Cerebellar cortex (tissue), 1 donor: ENCODE measurements around the gene PGAP3.
"Not testable (repeated sequence)": the region's sequence is repeated elsewhere in the genome, so short reads cannot be mapped to it uniquely, and the experiment has no call there.

Experiments
- DNase-seq: peaks from one replicate; pipeline ENCODE4 v3.0.0-alpha.2; 2015; ENCODE audit warnings: low spot score

PGAP3 gene

DNA sequence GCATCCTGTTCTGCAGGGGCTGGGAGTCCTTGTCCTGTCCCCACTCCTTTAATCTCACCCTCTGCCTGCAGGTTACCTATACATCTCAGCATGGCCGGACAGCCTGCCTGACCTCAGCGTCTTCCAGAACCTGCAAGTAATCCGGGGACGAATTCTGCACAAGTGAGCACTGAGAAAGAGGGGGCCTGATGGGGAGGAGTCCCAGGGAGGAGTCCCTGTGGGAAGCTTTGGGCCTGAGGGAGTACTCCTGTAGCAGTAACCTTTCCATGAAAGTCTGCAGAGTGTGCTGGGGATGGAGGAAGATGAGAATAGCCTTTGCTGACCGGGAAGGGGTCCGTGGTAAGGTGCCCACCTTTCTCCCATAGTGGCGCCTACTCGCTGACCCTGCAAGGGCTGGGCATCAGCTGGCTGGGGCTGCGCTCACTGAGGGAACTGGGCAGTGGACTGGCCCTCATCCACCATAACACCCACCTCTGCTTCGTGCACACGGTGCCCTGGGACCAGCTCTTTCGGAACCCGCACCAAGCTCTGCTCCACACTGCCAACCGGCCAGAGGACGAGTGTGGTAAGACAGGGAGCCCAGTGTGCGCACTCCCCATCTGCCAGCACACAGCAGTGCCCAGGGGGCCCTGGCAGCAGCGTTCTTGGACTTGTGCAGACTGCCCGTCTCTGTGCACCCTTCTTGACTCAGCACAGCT is 27.7 kb upstream of the PGAP3 start:
- DNase-seq: no peak

DNA sequence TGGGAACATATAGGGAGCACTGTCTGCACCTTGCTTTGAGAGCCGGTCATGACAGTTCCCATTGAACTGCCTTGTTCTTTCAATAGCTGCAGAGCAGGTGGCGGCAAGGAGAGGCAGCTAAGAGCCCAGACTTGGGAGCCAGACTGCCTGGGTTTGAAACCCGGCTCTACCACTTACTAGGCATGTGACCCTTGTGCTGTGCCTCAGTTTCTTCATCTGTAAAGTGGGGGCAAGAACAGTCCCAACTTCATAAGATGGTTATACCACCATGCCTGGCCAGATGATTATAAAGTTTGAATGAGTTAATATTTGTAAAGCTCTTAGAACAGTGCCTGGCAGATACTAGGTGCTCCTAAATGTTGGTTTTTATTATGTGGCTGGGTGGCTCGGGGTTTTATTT is 26.4 kb upstream of the PGAP3 start:
- DNase-seq: no peak

DNA sequence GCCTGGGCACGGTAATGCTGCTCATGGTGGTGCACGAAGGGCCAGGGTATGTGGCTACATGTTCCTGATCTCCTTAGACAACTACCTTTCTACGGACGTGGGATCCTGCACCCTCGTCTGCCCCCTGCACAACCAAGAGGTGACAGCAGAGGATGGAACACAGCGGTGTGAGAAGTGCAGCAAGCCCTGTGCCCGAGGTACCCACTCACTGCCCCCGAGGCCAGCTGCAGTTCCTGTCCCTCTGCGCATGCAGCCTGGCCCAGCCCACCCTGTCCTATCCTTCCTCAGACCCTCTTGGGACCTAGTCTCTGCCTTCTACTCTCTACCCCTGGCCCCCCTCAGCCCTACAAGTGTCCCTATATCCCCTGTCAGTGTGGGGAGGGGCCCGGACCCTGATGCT is 24.0 kb upstream of the PGAP3 start:
- DNase-seq: no peak

DNA sequence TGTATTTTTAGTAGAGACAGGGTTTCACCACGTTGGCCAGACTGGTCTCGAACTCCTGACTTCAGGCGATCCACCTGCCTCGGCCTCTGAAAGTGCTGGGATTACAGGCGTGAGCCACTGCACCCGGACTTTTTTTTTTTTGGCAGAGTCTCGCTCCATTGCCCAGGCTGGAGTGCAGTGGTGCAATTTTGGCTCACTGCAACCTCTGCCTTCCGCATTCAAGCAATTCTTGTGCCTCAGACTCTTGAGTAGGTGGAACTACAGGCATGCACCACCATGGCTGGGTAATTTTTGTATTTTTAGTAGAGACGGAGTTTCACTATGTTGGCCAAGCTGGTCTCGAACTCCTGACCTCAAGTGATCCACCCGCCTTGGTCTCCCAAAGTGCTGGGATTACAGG is 23.2 kb upstream of the PGAP3 start:
- DNase-seq: not testable (repeated sequence)

DNA sequence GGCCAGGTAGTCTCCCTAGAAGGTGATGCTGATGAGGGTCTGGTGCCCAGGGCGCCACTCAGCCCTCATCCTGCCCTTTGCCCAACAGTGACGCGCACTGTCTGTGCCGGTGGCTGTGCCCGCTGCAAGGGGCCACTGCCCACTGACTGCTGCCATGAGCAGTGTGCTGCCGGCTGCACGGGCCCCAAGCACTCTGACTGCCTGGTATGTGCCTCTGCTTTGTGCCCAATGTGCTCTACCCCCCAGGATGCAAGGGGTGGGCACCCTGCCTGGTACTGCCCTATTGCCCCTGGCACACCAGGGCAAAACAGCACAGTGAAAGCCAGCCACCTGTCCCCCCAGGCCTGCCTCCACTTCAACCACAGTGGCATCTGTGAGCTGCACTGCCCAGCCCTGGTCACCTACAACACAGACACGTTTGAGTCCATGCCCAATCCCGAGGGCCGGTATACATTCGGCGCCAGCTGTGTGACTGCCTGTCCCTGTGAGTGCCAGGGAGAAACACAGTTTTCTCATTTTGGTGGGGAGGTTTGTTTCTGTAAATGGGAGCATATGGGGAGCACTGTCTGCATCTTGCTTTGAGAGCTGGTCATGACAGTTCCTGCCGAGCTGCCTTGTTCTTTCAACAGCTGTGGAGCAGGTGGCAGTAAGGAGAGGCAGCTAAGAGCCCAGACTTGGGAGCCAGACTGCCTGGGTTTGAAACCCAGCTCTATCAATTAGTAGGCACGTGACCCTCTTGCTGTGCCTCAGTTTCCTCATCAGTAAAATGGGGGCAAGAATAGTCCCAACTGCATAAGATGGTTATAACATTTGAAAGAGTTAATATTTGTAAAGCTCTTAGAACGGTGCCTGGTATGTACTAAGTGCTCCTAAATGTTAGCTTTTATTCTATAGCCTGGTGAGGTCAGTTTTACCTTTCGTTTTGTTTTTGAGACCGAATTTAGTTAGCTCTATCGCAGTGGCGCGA is 22.4 kb upstream of the PGAP3 start:
- DNase-seq: no peak

DNA sequence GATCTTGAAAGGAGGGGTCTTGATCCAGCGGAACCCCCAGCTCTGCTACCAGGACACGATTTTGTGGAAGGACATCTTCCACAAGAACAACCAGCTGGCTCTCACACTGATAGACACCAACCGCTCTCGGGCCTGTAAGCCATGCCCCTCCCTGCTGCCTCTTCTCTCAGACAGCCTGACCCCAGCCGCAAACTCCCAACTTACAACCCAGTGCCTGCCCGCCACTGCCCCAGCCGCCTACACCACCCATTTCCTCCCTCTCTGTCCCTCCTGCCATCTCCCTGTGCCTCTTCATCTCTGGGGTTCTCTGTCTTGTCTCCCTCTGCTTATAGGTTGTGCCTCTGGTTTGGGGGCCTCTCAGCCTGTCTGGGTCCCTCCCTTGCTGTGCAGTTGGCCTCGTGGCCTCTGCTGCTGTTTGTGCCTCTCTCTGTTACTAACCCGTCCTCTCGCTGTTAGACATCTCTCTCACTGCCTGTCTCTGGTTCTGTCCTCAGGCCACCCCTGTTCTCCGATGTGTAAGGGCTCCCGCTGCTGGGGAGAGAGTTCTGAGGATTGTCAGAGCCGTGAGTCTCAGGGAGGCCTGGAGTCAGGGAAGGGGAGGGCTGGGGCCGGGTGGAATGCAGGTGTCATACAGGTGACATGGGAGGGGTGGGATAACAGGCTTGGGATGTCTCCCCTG is 21.6 kb upstream of the PGAP3 start:
- no peak for DNase-seq

DNA sequence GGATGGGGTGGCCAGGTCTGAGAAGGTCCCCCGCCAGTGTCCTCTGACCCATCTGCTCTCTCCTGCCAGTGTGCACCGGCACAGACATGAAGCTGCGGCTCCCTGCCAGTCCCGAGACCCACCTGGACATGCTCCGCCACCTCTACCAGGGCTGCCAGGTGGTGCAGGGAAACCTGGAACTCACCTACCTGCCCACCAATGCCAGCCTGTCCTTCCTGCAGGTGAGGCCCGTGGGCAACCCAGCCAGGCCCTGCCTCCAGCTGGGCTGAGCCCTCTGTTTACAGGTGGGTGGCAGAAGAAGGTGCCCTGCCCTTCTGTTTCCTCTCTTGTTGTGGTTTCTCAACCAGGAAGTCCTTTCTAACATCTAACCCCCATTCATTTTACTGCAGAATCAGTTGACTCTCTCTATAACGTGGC is 19.1 kb upstream of the PGAP3 start:
- DNase-seq: no peak

DNA sequence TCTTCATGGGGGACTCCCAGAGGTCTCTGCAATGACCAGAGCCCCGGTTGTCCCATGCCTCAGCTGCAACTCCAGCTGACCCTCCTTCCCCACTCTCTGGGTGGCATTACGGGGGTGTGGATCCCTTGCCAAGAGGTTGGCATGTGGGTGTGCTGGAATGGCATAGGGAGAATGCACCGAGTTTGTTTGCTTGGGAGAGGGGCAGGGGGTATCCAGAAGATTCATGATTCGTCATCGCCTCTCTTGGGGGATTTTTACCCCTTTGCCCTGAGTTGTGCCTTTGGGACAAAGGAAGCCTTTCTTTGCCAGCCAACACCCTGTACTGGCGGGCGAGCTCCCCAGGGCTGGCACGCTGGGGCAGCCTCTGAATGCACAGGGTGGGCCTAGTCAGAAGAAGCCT is 18.5 kb upstream of the PGAP3 start:
- no peak for DNase-seq

DNA sequence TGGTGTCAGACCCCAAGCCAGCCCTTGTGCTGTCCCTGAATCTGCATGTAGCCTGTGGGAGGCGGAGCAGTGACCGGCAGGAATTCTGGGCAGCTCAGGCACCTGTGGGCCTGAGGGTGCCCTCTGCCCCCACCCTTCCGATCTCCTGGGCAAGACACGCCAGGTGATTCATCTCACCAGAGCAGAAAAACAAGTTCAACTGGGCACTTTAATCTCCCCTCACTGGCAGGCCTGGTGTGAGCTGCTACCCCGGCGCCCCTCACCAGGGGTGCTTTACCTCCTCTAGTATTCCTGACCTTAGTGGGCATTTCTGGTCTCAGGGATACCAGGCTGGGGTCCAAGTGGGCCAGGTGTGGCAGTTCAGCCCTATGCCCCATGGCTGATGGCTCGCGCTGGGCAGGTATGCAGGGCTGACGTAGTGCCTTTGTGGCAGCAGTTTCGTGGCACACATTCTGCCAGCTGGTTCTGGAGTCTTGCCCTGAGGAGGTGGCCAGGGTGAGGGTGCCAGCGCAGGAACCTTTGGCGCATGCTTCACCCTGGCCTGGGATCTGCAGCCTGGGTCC is 18.0 kb upstream of the PGAP3 start:
- DNase-seq: no peak

DNA sequence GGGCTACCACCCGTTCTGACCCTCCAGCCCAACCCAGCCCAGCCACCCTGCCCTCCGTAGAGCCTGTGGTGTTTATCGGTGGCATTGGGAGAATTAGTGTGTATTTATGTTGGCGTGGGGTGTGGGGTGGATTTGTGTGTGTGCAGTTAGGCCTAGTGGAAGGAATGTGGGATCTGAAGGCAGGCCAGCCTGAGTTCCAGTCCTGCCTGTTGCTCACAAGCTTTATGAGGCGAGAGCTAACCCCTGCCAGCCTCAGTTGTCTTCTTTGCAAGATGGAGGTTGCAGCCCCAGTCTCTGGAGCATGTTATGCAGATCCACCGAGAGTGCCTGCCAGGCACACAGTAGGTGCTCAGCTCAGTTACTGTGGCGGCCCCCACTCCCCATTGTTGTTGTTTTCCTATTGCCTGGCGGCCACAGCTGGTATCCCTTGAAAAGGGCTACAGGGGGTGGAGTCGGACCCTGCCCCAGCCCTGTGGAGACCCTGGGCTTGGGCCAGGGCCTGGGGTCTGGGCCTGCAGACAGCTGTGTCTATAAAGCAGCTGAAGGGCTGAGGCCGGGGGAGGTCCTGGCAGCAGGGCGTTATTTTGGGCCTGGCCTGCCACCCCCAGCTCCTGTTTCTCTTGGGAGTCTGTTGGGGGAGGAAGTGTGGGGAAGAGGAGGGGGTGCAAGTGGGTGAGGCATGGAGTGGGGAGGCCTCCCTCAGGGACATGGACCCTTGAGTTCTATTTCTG is 17.1 kb upstream of the PGAP3 start:
- no peak for DNase-seq

DNA sequence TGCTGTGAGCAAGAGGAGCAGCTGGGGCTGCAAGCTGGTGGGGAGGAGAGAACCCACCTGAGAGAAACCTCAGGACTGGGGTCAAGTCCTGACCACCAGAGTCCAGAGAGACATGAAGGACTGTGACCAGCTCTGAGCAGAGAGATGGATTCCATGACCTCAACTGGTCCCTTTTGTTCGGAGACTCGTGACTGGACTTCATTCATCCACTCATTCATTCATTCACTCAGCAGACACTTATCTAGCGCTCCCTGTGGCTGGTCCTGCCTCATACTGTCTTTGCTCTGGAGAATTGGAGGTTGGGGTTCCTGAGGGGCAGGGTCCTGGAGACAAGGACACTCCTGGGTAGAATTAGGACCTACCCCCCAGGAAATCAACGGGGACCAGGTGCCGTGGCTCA is 16.1 kb upstream of the PGAP3 start:
- DNase-seq: no peak

DNA sequence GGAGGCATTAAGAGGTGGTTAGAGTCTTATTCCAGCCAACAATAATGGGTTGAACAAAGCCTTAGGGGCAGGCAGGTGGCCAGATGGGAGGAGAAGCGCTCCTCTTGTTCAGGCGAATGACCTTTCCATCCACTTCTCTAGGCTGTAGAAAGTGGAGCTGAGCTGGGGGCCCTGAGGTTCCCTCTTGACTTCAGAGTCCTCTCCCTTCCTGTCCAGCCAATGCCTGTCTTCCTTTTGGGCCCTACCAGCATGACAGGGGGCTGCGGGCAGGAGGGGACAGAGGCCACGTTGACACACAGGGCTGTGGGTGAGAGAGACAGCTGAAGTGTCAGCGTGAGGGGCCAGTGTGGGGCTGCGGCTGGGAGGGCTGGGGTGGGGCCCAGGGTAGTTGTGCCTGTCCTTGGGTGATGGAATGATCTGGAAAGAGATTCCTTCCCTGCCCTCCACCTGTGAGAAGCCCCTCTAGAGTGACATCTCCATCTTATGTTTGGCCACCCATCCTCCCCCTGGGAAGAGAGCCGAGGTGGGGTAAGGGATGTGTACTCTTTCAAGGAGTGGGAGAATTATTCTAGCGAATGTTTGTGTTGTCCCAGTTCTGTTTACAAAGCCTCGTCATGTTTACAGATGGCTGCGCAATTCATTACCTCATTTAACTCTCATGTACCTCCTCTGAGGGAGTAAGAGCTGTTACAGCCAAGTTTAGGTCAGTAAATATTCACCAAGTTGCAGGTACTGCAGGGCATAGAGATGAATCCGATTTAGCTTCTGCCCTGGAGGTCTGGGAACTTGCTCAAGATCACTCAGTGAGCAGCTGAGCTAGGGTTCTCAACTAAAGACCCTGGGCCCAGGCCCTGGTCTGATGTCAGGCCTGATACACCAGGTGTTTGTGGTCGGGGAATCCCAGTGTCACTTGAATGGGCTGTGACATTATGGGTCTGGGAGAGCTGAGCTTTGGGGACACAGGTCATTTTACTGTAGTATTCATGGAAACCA is 15.3 kb upstream of the PGAP3 start:
- DNase-seq: no peak

DNA sequence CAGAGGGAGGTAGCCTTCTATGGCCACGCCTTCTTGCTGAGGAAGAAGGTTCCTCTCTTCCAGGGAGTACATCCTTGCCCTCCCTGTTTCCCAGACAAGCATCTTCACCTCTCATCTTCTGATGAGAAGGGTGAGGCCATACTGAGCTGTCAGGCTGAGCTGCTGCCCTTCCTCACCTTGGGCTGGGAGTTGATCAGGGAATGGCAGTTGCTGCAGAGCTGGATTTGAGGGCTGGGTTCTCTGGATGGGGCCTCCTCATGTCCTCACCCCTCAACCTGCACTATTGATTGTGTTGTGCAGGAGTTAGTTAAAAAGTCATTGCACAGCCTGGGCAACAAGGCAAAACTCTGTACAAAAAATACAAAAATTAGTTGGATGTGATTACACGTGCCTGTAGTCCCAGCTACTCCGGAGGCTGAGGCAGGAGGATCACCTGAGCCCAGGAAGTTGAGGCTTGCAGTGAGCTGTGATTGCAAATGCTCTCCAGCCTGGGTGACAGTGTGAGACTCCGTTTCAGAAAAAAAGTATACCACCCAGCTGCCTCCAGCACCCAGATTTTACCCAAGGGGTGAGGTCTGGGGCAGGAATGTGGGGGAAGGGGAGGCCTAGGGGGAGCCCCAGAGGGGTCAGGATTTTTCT is 14.0 kb upstream of the PGAP3 start:
- no peak for DNase-seq

DNA sequence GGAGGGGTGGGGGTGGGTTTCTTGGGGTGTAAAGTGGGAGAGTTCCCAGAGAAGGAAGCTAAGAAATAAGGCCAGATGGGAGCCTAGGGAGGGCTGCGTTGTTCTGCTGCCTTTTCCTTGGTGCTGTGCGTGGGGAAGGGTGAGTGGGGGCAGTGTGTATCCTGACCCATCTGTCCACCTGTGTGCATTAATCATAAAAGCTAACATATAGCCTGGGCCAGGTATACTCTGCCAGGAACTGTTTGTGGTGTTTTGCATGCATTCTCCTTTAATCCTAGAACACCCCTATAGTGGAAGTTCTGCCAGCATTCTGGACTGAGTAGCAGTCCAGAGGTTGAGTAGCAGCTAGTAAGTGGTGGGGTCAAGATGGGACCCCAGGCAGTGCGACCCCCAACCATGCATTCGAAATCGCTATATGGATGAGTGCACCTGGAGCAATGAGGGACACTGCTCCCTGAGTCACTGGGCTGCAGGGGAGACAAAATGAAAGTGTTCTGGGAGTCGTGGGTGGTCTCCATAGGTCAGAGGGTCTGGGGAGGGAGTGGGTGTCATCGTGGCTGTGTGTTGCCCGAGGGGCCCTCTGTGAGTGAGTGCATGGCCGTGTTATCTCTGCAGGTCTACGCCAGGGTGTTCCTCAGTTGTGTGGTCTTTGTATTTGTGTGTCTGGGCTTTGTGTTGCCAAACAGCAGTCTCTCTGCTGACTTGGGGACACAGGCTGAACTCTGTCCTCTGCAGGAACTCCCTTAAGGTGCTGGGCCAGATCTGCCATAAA is 13.3 kb upstream of the PGAP3 start:
- DNase-seq: no peak

DNA sequence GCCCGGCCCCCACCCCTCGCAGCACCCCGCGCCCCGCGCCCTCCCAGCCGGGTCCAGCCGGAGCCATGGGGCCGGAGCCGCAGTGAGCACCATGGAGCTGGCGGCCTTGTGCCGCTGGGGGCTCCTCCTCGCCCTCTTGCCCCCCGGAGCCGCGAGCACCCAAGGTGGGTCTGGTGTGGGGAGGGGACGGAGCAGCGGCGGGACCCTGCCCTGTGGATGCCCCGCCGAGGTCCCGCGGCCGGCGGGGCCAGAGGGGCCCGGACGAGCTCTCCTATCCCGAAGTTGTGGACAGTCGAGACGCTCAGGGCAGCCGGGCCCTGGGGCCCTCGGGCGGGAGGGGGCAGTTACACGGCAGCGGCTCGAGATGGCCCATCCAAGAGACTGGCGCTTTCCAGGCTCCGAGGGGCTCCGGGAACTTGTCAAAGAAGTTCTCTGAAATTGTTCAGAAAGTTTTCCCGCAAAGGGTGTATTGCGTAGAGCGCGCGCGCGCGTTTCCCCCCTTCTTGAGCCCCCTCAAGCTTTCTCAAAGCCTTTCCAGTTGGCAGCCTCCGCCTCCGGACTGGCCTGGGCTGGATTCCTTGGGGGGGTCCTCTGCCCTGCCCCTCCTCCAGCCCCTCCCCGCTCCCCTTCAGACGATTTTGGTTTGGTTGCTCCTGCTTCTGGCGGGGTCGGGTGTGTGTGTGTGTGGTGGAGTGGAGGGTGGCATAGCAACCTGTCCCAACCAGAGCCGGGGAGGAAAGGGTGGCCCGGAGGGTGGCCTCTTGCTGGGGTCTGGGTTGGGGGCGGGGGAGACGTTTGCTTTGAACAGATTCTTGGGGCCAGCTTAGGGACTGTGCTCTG is 12.5 kb upstream of the PGAP3 start:
- DNase-seq: no peak

DNA sequence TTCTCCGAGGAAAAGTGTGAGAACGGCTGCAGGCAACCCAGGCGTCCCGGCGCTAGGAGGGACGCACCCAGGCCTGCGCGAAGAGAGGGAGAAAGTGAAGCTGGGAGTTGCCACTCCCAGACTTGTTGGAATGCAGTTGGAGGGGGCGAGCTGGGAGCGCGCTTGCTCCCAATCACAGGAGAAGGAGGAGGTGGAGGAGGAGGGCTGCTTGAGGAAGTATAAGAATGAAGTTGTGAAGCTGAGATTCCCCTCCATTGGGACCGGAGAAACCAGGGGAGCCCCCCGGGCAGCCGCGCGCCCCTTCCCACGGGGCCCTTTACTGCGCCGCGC is 11.9 kb upstream of the PGAP3 start, which contains the start of gene ERBB2:
TSS of gene ERBB2 (plus strand) at position 247 of the 330 bp plus-strand sequence. CDS start 175 bp downstream, outside the sequence.
- peak; percentile 62 for DNase-seq

DNA sequence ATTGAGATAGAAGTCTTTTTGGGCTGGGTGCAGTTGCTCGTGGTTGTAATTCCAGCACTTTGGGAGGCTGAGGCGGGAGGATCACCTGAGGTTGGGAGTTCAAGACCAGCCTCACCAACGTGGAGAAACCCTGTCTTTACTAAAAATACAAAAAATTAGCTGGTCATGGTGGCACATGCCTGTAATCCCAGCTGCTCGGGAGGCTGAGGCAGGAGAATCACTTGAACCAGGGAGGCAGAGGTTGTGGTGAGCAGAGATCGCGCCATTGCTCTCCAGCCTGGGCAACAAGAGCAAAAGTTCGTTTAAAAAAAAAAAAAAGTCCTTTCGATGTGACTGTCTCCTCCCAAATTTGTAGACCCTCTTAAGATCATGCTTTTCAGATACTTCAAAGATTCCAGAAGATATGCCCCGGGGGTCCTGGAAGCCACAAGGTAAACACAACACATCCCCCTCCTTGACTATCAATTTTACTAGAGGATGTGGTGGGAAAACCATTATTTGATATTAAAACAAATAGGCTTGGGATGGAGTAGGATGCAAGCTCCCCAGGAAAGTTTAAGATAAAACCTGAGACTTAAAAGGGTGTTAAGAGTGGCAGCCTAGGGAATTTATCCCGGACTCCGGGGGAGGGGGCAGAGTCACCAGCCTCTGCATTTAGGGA is 11.4 kb upstream of the PGAP3 start:
- DNase-seq: not testable (repeated sequence)

DNA sequence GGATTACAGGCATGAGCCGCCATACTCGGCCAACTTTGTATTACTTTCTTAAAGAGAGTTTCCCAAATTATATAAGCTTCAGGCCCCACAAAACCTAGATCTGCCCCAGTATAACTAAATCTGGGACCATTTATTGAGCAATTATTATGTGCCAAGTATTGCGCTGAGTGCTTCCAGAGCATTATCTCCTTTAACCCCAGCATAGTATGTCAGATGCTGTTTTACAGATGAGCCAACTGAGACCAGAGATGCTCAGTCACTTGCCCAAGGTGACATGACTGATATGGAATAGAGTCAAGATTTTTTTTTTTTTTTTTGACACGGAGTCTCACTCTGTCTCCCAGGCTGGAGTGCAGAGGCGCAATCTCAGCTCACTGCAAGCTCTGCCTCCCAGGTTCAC is 10.1 kb upstream of the PGAP3 start:
- DNase-seq: no peak
